GM23338 (cell line): ENCODE data around the gene DNAH8. TPM values are rescaled to one million over a fixed set of nuclear protein-coding genes. Genes with fewer than 3 reads are reported as not detected.

Experiments
- ATAC-seq: fragments of 200-7000 bp; cut with Tn5 transposase; 3 replicates; pipeline ENCODE4 v1.9.1; 2020
- DNase-seq: peaks from one replicate; pipeline ENCODE4 v3.0.0-alpha.2; 2015; ENCODE audit warnings: low spot score
- H2AFZ ChIP-seq: fragments of 200-600 bp; sonication (generic); 2 replicates; pipeline ENCODE4 v1.8.0; 2016; ENCODE audit warnings: antibody characterized with exemption, mild to moderate bottlenecking, moderate library complexity
- H3F3A ChIP-seq: fragments of 200-600 bp; sonication (generic); replicated peaks from 2 replicates; pipeline ENCODE4 v1.8.0; 2017; ENCODE audit warnings: antibody characterized with exemption, mixed run types, low read depth
- H3K27ac ChIP-seq: fragments of 200-600 bp; sonication (generic); 2 replicates; pipeline ENCODE4 v1.6.1; 2016; ENCODE audit warnings: low read depth
- H3K27me3 ChIP-seq: fragments of 200-600 bp; sonication (generic); 2 replicates; pipeline ENCODE4 v1.8.0; 2016; ENCODE audit warnings: mild to moderate bottlenecking, mixed run types, moderate library complexity; ENCODE audit not compliant: insufficient read depth
- H3K36me3 ChIP-seq: fragments of 200-600 bp; sonication (generic); 2 replicates; pipeline ENCODE4 v1.8.0; 2016; ENCODE audit warnings: mild to moderate bottlenecking; ENCODE audit not compliant: insufficient read depth
- H3K4me1 ChIP-seq: fragments of 200-600 bp; sonication (generic); 2 replicates; pipeline ENCODE4 v1.8.0; 2016; ENCODE audit warnings: mild to moderate bottlenecking, moderate library complexity; ENCODE audit not compliant: insufficient read depth
- H3K4me2 ChIP-seq: fragments of 200-600 bp; sonication (generic); 2 replicates; pipeline ENCODE4 v1.7.1; 2017; ENCODE audit warnings: mixed run types
- H3K4me3 ChIP-seq: fragments of 200-600 bp; sonication (generic); 2 replicates; pipeline ENCODE4 v1.6.1; 2016; ENCODE audit warnings: mixed run types
- H3K79me2 ChIP-seq: fragments of 200-600 bp; sonication (generic); replicated peaks from 2 replicates; pipeline ENCODE4 v1.8.0; 2017; ENCODE audit warnings: mild to moderate bottlenecking; ENCODE audit not compliant: insufficient read depth
- H3K9me2 ChIP-seq: fragments of 200-600 bp; sonication (generic); 2 replicates; pipeline ENCODE4 v1.8.0; 2017; ENCODE audit not compliant: insufficient read depth
- H4K20me1 ChIP-seq: fragments of 200-600 bp; sonication (generic); replicated peaks from 2 replicates; pipeline ENCODE4 v1.8.0; 2017; ENCODE audit warnings: mild to moderate bottlenecking; ENCODE audit not compliant: insufficient read depth
- H3K27ac Mint-ChIP-seq: 2 replicates; pipeline ENCODE4 v1.8.0; 2020; ENCODE audit warnings: inconsistent platforms, mild to moderate bottlenecking, moderate library complexity, mixed read lengths
- H3K27me3 Mint-ChIP-seq: 3 replicates; pipeline ENCODE4 v1.8.0; 2022; ENCODE audit warnings: low read depth, mild to moderate bottlenecking, moderate library complexity, mixed read lengths, inconsistent platforms; ENCODE audit not compliant: insufficient read depth, poor library complexity
- H3K36me3 Mint-ChIP-seq: 3 replicates; pipeline ENCODE4 v1.8.0; 2021; ENCODE audit warnings: low read depth, mild to moderate bottlenecking, inconsistent platforms, moderate library complexity, mixed read lengths
- H3K4me1 Mint-ChIP-seq: 3 replicates; pipeline ENCODE4 v1.8.0; 2020; ENCODE audit warnings: mild to moderate bottlenecking, inconsistent platforms, mixed read lengths
- H3K4me3 Mint-ChIP-seq: 3 replicates; pipeline ENCODE4 v1.8.0; 2021; ENCODE audit warnings: moderate library complexity, mild to moderate bottlenecking, inconsistent platforms, mixed read lengths
- H3K9me3 Mint-ChIP-seq: 3 replicates; pipeline ENCODE4 v1.8.0; 2020; ENCODE audit warnings: moderate library complexity, mild to moderate bottlenecking, inconsistent platforms, mixed read lengths
- CREB1 ChIP-seq: fragments of 250-450 bp; sonication (Bioruptor Pico); IDR thresholded peaks from 2 replicates; pipeline ENCODE4 v1.5.0; 2020; ENCODE audit warnings: low read depth, mild to moderate bottlenecking, moderate library complexity
- CTCF ChIP-seq, 2 experiments: fragments of 200-600 bp in 1 of 2; sonication (generic) in 1 of 2; conservative IDR thresholded peaks; 2 replicates each; pipeline versions ENCODE4 v1.5.1 to v1.6.1; 2016 to 2017; ENCODE audit warnings: antibody characterized with exemption in 2 of 2, low read depth in 2 of 2, mild to moderate bottlenecking in 2 of 2, moderate library complexity in 1 of 2
- ETS1 ChIP-seq: IDR thresholded peaks from 2 replicates; pipeline ENCODE4 v1.6.1; 2016; ENCODE audit warnings: antibody characterized with exemption
- EZH2phosphoT487 ChIP-seq: fragments of 200-600 bp; sonication (generic); IDR thresholded peaks from one replicate; pipeline ENCODE4 v1.8.1; 2018; ENCODE audit warnings: antibody characterized with exemption; ENCODE audit not compliant: unreplicated experiment
- JUNB ChIP-seq: IDR thresholded peaks from one replicate; pipeline ENCODE4 v1.6.1; 2016; ENCODE audit warnings: antibody characterized with exemption; ENCODE audit not compliant: unreplicated experiment
- NANOG ChIP-seq: IDR thresholded peaks from 2 replicates; pipeline ENCODE4 v1.6.1; 2016; ENCODE audit warnings: antibody characterized with exemption, borderline replicate concordance
- POLR2AphosphoS5 ChIP-seq: IDR thresholded peaks from 2 replicates; pipeline ENCODE4 v1.6.1; 2016; ENCODE audit warnings: antibody characterized with exemption, low read depth
- REST ChIP-seq: IDR thresholded peaks from one replicate; pipeline ENCODE4 v1.6.1; 2018; ENCODE audit warnings: antibody characterized with exemption; ENCODE audit not compliant: unreplicated experiment
- STAT1 ChIP-seq: IDR thresholded peaks from one replicate; pipeline ENCODE4 v1.6.1; 2016; ENCODE audit warnings: antibody characterized with exemption; ENCODE audit not compliant: unreplicated experiment
- ZNF114 ChIP-seq: fragments of 250-450 bp; sonication (Bioruptor Pico); IDR thresholded peaks from 2 replicates; pipeline ENCODE4 v1.5.0; 2020; ENCODE audit warnings: mild to moderate bottlenecking, moderate library complexity
- ZNF331 ChIP-seq: fragments of 250-450 bp; sonication (Bioruptor Pico); IDR thresholded peaks from 2 replicates; pipeline ENCODE4 v1.5.0; 2020; ENCODE audit warnings: low read depth, mild to moderate bottlenecking, moderate library complexity
- polyA plus RNA-seq: library from polyadenylated mRNA; unstranded; fragments of >200 nt; fragmentation: Nextera tagmentation; extraction: Ambion mirVana; gene quantifications from 2 replicates; pipeline ENCODE4 v1.2.1, GENCODE V29; 2016
- total RNA-seq: library from RNA; depleted of rRNA; stranded (reverse); fragments of >200 nt; shearing (Covaris generic); gene quantifications from 2 replicates; pipeline ENCODE4 v1.2.3, GENCODE V29; 2014

Gene DNAH8
- total and polyA plus RNA-seq, 2 experiments from 2014 or later: 0.02 TPM; not detected in 1

- no peaks in the 10 kb centered on the region for H3K27me3 ChIP-seq
- no peak overlapping the region for H3K4me3 ChIP-seq
- H3K36me3 ChIP-seq: no peaks in the 10 kb centered on the region
- H4K20me1 ChIP-seq: no peaks in the 10 kb centered on the region
- no peaks in the 10 kb centered on the region for H3K9me2 ChIP-seq
- H3K27me3 Mint-ChIP-seq: peaks cover 17% of the 10 kb centered on the region
- H3K4me1 Mint-ChIP-seq: peaks cover 15% of the 10 kb centered on the region
- TF ChIP-seq EZH2phosphoT487: no peak
- no peak for TF ChIP-seq CTCF (conservative IDR thresholded peaks at IDR 0.05; ENCODE audit: low read depth in 2 of 2)
- TF ChIP-seq CREB1 (CRISPR knock-in tag): no peak
- TF ChIP-seq NANOG: no peak
- H3K36me3 Mint-ChIP-seq: no peaks in the 10 kb centered on the region; the same call in 2 of the 3 replicates
- no peak overlapping the region for H3K4me3 Mint-ChIP-seq
- no peak overlapping the region for H2AFZ ChIP-seq
- no peaks in the 10 kb centered on the region for H3F3A ChIP-seq
- no peak overlapping the region for H3K4me2 ChIP-seq
- no peaks in the 10 kb centered on the region for H3K9me3 Mint-ChIP-seq
- no peak overlapping the region for H3K27ac Mint-ChIP-seq
- H3K27ac ChIP-seq: no peak overlapping the region
- H3K4me1 ChIP-seq: peaks cover 7% of the 10 kb centered on the region
- ATAC-seq: no peak
- no peaks in the 10 kb centered on the region for H3K79me2 ChIP-seq
- DNase-seq: no peak
Observed at GRCh38 chr6:39075010-39075686, 360.0 kb downstream of the DNAH8 start.

GRCh38 chr6:39075807-39076622 is 360.9 kb downstream of the DNAH8 start:
- no peaks in the 10 kb centered on the region; the same call in 2 of the 3 replicates for H3K36me3 Mint-ChIP-seq
- no peaks in the 10 kb centered on the region for H3K9me3 Mint-ChIP-seq
- TF ChIP-seq ETS1 (no peak), CTCF (conservative IDR thresholded peaks at IDR 0.05; ENCODE audit: low read depth in 2 of 2) (no peak), ZNF331 (CRISPR knock-in tag) (no peak), REST (no peak), ZNF114 (CRISPR knock-in tag) (no peak), CREB1 (CRISPR knock-in tag) (no peak), POLR2AphosphoS5 (no peak), STAT1 (no peak), JUNB (no peak)

More at GRCh38 chr6:39075807-39076622, 360.9 kb downstream of the DNAH8 start:
- no peak for DNase-seq
- Mint-ChIP-seq H3K27me3 (peaks cover 17% of the 10 kb centered on the region), H3K4me1 (peaks cover 15% of the 10 kb centered on the region), H3K27ac (no peak overlapping the region), H3K4me3 (no peak overlapping the region)
- Histone ChIP-seq H3K4me1 (peaks cover 7% of the 10 kb centered on the region), H3K4me2 (no peak overlapping the region), H2AFZ (no peak overlapping the region), H3K79me2 (no peaks in the 10 kb centered on the region), H3K27ac (no peak overlapping the region), H3K9me2 (no peaks in the 10 kb centered on the region), H3K36me3 (no peaks in the 10 kb centered on the region), H3K4me3 (no peak overlapping the region), H3F3A (no peaks in the 10 kb centered on the region), H3K27me3 (no peaks in the 10 kb centered on the region), H4K20me1 (no peaks in the 10 kb centered on the region)
- ATAC-seq: no peak
